KMS-11 (cell line): ENCODE data around the gene SCNM1.

Source experiments
- H2AFZ ChIP-seq: fragments of 200-600 bp; sonication (generic); 2 replicates; pipeline ENCODE4 v1.6.1; 2016; ENCODE audit warnings: antibody characterized with exemption, mixed run types, low read depth
- H3K27ac ChIP-seq: fragments of 200-600 bp; sonication (generic); 2 replicates; pipeline ENCODE4 v1.6.1; 2016; ENCODE audit warnings: mild to moderate bottlenecking, mixed run types
- H3K27me3 ChIP-seq: fragments of 200-600 bp; sonication (generic); 2 replicates; pipeline ENCODE4 v1.6.1; 2017; ENCODE audit warnings: mild to moderate bottlenecking, low read depth, mixed run types, moderate library complexity; ENCODE audit not compliant: insufficient read depth
- H3K36me3 ChIP-seq: fragments of 200-600 bp; sonication (generic); 2 replicates; pipeline ENCODE4 v1.6.1; 2017; ENCODE audit warnings: mild to moderate bottlenecking, mixed run types; ENCODE audit not compliant: insufficient read depth
- H3K4me1 ChIP-seq: fragments of 200-600 bp; sonication (generic); 2 replicates; pipeline ENCODE4 v1.6.1; 2016; ENCODE audit warnings: mild to moderate bottlenecking, low read depth, mixed run types; ENCODE audit not compliant: poor library complexity, severe bottlenecking
- H3K4me2 ChIP-seq: fragments of 200-600 bp; sonication (generic); 2 replicates; pipeline ENCODE4 v1.7.0; 2016; ENCODE audit warnings: mild to moderate bottlenecking, mixed run types
- H3K4me3 ChIP-seq: fragments of 200-600 bp; sonication (generic); IDR thresholded peaks from 2 replicates; pipeline ENCODE4 v1.6.1; 2017; ENCODE audit warnings: low read depth, low read length, mixed read lengths; ENCODE audit not compliant: insufficient read depth
- H3K79me2 ChIP-seq: fragments of 200-600 bp; sonication (generic); 2 replicates; pipeline ENCODE4 v1.6.1; 2016; ENCODE audit warnings: low read depth, mixed run types; ENCODE audit not compliant: insufficient read depth
- H3K9ac ChIP-seq: fragments of 200-600 bp; sonication (generic); 2 replicates; pipeline ENCODE4 v1.6.1; 2016; ENCODE audit warnings: mild to moderate bottlenecking, mixed run types
- H4K20me1 ChIP-seq: fragments of 200-600 bp; sonication (generic); 2 replicates; pipeline ENCODE4 v1.6.1; 2016; ENCODE audit warnings: mild to moderate bottlenecking, mixed run types; ENCODE audit not compliant: insufficient read depth
- CTCF ChIP-seq: fragments of 200-600 bp; sonication (generic); conservative IDR thresholded peaks from 2 replicates; pipeline ENCODE4 v1.6.1; 2017; ENCODE audit warnings: low read depth, mild to moderate bottlenecking, antibody characterized with exemption, low read length, moderate library complexity, mixed read lengths

The SCNM1 gene

GRCh38 chr1:151159373-151159772 is 6.6 kb upstream of the SCNM1 start:
- Histone ChIP-seq H3K27ac (no peak overlapping the region), H2AFZ (no peak overlapping the region), H3K36me3 (no peaks in the 10 kb centered on the region), H3K4me3 (no peak overlapping the region), H3K27me3 (no peaks in the 10 kb centered on the region), H3K79me2 (no peaks in the 10 kb centered on the region), H3K4me2 (no peak overlapping the region), H3K9ac (no peak overlapping the region), H4K20me1 (no peaks in the 10 kb centered on the region), H3K4me1 (peaks cover 22% of the 10 kb centered on the region)
- TF ChIP-seq CTCF, result no peak

- H4K20me1 ChIP-seq, result no peaks in the 10 kb centered on the region
- peaks cover 24% of the 10 kb centered on the region for H3K4me1 ChIP-seq
- no peak for TF ChIP-seq CTCF
- H3K36me3 ChIP-seq, result peaks cover 7% of the 10 kb centered on the region; the same call in 1 of the 2 replicates
- no peak overlapping the region for H3K9ac ChIP-seq
- H3K79me2 ChIP-seq, result peaks cover 17% of the 10 kb centered on the region
- no peak overlapping the region for H3K27ac ChIP-seq
- H3K4me3 ChIP-seq, result peak overlapping the region; percentile 97
- no peaks in the 10 kb centered on the region for H3K27me3 ChIP-seq
- H3K4me2 ChIP-seq, result peak overlapping the region; percentile 91
- H2AFZ ChIP-seq, result peak overlapping the region; percentile 90; the same call in 1 of the 2 replicates
These were observed 1.1 kb upstream of the SCNM1 start for GRCh38 chr1:151164732-151165280.

- peak overlapping the region; percentile 97 for H3K4me3 ChIP-seq
- peak overlapping the region; percentile 90 for H2AFZ ChIP-seq
- peaks cover 17% of the 10 kb centered on the region for H3K79me2 ChIP-seq
- TF ChIP-seq CTCF, result no peak
- peak overlapping the region; percentile 62; the same call in 1 of the 2 replicates for H3K9ac ChIP-seq
- H3K27ac ChIP-seq, result peak overlapping the region; percentile 31; the same call in 1 of the 2 replicates
- H4K20me1 ChIP-seq, result no peaks in the 10 kb centered on the region
- peaks cover 7% of the 10 kb centered on the region; the same call in 1 of the 2 replicates for H3K36me3 ChIP-seq
- H3K4me2 ChIP-seq, result peak overlapping the region; percentile 91
- peaks cover 24% of the 10 kb centered on the region for H3K4me1 ChIP-seq
- H3K27me3 ChIP-seq, result no peaks in the 10 kb centered on the region
These were observed 635 bp upstream of the SCNM1 start for GRCh38 chr1:151165281-151165737.

- H3K79me2 ChIP-seq, result peaks cover 17% of the 10 kb centered on the region
- peak overlapping the region; percentile 62 for H3K9ac ChIP-seq
- peak overlapping the region; percentile 31 for H3K27ac ChIP-seq
- H3K36me3 ChIP-seq, result peaks cover 7% of the 10 kb centered on the region; the same call in 1 of the 2 replicates
- peak overlapping the region; percentile 90 for H2AFZ ChIP-seq
- no peaks in the 10 kb centered on the region for H3K27me3 ChIP-seq
- peaks cover 24% of the 10 kb centered on the region for H3K4me1 ChIP-seq
- TF ChIP-seq CTCF, result 0 out of 2 replicates have a peak, but pooled peaks have one; percentile 1
- H3K4me2 ChIP-seq, result peak overlapping the region; percentile 84
- H4K20me1 ChIP-seq, result no peaks in the 10 kb centered on the region
- H3K4me3 ChIP-seq, result peak overlapping the region; percentile 100
These were observed 587 bp downstream of the SCNM1 start for GRCh38 chr1:151166505-151166956.
